RWPE1 (cell line): ENCODE data around the gene CDK2.
"Not testable (repeated sequence)": the region's sequence is repeated elsewhere in the genome, so short reads cannot be mapped to it uniquely, and the experiment has no call there.

Experiments
- CTCF ChIA-PET: fragments of 350-600 bp; sonication (Branson Sonifier 250); formaldehyde crosslinking; extraction: SDS; loops from one replicate; lab custom pipeline; 2021; lab: Yijun Ruan, JAX
- POLR2A ChIA-PET: fragments of 400-600 bp; formaldehyde crosslinking; extraction: SDS; loops from one replicate; lab custom pipeline; 2020; ENCODE audit warnings: antibody characterized with exemption; ENCODE audit not compliant: low non-redundant PET; lab: Yijun Ruan, JAX
- DNase-seq: peaks from one replicate; pipeline ENCODE4 v3.0.0; 2012; ENCODE audit warnings: low spot score
- H3K27ac ChIP-seq: fragments of 450-650 bp; 2 replicates; pipeline ENCODE4 v1.5.1; 2017
- TF ChIP-seq, protein P1 (sequence below): fragments of 450-650 bp; conservative IDR thresholded peaks from 2 replicates; pipeline ENCODE4 v1.5.1; 2017; ENCODE audit warnings: low read depth, mild to moderate bottlenecking

Gene CDK2

DNA sequence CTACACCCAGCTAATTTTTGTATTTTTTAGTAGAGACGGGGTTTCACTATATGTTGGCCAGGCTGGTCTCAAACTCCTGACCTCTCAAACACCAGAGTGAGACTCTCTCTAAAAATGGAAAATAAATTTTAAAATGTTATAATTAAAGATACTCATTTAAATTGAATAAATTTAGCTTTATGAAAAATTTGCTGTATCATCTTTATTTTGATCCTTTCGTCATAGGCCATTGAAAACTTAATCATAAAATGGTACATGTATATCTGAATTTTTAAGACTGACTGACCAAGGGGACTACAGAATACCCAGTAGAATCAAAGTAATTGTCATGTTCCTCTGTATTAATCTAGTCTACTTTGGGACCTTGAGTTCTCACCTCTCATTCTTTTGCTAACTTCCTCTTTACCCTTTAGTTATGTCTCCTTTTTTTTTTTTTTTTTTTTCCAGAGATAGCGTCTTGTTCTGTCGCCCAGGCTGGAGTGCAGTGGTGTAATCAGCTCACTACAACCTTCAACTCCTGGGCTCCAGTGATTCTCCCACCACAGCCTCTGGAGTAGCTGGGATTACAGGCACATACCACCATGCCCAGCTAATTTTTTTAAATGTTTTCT, 16.7 kb downstream of the CDK2 start:
- CTCF ChIA-PET = no interaction called here
- DNase-seq = no peak
- TF ChIP-seq, protein P1, sequence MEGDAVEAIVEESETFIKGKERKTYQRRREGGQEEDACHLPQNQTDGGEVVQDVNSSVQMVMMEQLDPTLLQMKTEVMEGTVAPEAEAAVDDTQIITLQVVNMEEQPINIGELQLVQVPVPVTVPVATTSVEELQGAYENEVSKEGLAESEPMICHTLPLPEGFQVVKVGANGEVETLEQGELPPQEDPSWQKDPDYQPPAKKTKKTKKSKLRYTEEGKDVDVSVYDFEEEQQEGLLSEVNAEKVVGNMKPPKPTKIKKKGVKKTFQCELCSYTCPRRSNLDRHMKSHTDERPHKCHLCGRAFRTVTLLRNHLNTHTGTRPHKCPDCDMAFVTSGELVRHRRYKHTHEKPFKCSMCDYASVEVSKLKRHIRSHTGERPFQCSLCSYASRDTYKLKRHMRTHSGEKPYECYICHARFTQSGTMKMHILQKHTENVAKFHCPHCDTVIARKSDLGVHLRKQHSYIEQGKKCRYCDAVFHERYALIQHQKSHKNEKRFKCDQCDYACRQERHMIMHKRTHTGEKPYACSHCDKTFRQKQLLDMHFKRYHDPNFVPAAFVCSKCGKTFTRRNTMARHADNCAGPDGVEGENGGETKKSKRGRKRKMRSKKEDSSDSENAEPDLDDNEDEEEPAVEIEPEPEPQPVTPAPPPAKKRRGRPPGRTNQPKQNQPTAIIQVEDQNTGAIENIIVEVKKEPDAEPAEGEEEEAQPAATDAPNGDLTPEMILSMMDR = no peak
- POLR2A ChIA-PET = interaction anchor here (0.6 kb wide), 1 partner anchor 1522 kb away, joined by 7 read pairs; no protein-coding TSS in a partner anchor
- no peak overlapping the region; the same call in 1 of the 2 replicates for H3K27ac ChIP-seq

DNA sequence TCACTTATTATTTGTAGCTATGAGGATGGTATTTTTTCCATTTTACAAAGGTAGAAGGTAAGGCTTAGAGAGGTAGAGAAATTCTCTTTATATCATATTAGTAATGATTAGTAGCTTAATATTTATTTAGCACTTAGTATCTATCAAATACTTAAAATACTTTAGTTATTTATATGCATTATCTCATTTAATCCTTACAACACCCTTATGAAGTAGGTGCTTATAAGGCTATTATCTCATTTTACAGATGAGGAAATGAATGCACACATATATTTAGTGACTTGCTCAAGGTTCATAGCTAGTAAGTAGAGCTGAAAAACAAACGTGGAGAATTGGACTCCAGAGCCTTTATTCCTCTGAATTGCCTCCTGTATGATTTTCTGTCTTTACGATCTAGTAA, 18.2 kb downstream of the CDK2 start:
- POLR2A ChIA-PET = no interaction called here
- TF ChIP-seq, protein P1 = no peak
- no peak for DNase-seq
- CTCF ChIA-PET = interaction anchor here (0.6 to 1.8 kb wide), 2 partner anchors 11 to 48 kb away, joined by 3 to 6 read pairs; no protein-coding TSS in a partner anchor
- H3K27ac ChIP-seq = no peak overlapping the region

DNA sequence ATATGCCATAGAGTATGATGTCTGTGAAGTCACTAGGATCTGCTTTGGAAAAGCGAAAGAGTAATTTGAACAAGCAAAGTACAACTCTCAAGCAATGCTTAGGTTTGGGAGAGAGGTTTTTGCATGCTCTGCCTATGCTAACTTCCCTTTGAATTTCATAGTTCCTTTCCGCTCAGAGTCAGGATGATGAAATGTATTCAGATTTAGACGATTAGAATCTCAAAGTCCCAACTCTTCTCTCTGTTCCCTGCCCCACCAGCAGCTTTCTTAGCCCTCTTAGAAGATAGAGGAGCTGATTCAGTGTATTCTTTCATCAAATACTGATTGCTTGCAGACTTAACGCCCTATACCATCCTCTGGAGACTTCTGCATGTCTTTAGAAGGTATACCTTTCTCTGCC, 18.7 kb downstream of the CDK2 start:
- DNase-seq = no peak
- ChIA-PET POLR2A (no interaction called here), CTCF (interaction anchor here (1.8 kb wide), 1 partner anchor 10 kb away, joined by 6 read pairs; no protein-coding TSS in a partner anchor)
- H3K27ac ChIP-seq = no peak overlapping the region
- TF ChIP-seq, protein P1 = no peak

DNA sequence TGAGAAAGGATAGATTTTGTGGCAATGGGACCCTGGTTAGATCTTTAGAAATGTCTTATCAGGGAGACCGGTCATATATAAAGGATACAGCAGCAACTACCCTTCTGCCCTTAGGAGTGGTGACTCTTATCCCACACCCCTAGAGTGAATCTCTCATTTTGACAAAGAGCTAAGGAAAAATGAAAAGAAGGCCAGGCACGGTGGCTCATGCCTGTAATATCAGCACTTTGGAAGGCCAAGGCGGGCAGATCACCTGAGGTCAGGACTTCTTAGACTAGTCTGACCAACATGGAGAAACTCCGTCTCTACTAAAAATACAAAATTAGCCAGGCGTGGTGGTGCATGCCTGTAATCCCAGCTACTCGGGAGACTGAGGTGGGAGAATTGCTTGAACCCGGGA, 19.3 kb downstream of the CDK2 start:
- POLR2A ChIA-PET, DNase-seq, H3K27ac ChIP-seq: not testable (repeated sequence)
- CTCF ChIA-PET = interaction anchor here (0.7 to 1.8 kb wide), 2 partner anchors 10 to 29 kb away, joined by 3 to 6 read pairs; no protein-coding TSS in a partner anchor

DNA sequence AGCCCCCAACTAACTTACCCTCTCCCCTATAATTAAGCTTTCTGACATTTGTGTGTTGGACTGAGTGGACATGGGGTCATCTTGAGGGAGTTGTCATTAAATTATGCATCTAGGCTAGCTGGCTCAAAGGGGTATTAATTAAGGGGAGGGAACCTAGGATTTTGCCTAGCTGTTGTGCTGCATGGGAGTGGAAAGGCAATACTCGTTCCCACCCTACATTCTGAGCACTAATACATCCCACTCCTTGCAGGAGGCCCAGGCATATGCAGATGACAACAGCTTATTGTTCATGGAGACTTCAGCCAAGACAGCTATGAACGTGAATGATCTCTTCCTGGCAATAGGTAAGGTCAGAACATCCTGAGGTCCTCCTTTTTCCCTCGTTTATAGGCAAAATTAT, 24.5 kb downstream of the CDK2 start:
- H3K27ac ChIP-seq = no peak overlapping the region
- TF ChIP-seq, protein P1 = no peak
- ChIA-PET POLR2A (interaction anchor here (0.9 kb wide), 1 partner anchor 17 kb away, joined by 3 read pairs; no protein-coding TSS in a partner anchor), CTCF (interaction anchor here (0.6 kb wide), 1 partner anchor 9 kb away, joined by 3 read pairs; no protein-coding TSS in a partner anchor)
- no peak for DNase-seq

DNA sequence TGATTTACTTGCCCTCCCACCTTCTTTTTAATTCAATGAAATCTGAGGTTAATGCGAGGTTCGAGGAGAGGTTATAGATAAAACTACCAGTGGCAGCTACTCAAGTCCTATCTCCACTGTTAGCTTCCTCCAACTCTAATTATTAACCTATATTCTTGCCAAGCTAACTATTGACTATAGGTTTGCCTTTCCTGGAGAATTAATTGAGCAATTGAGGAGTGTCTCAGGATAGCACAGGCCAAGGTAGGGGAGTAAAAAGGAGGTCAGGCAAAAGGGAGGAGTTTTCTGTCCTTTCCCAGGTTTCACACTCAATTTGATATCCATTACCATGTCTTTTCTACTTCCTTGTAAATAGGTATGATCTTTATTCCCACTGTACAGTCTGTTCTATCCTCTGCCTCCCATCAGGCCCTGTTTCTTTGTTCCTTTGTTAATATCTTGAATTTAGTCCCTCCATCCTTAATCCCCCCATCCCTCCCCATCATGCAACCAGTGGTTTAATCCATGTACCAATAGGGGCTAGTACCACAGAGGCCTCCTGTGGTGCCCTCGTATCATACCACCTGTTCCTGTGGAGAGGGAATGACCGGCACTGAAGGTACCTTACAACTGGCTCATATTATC, 26.7 kb downstream of the CDK2 start:
- no peak overlapping the region for H3K27ac ChIP-seq
- TF ChIP-seq, protein P1 = no peak
- CTCF ChIA-PET = interaction anchor here (0.6 to 0.8 kb wide), 3 partner anchors 36 to 1626 kb away, joined by 3 to 8 read pairs (median 3); no protein-coding TSS in a partner anchor
- POLR2A ChIA-PET = no interaction called here
- DNase-seq = no peak
